Caco-2 (cell line): ENCODE data around the gene CLDN14. TPM values are rescaled to one million over a fixed set of nuclear protein-coding genes. Genes with fewer than 3 reads are reported as not detected.

Experiments used
- BruUV-seq: library from RNA; stranded (reverse); fragments of 400-500 nt; replicated peaks from 2 replicates; lab custom pipeline; 2021; lab: Mats Ljungman, UMichigan
- CTCF ChIA-PET: fragments of 300-600 bp; sonication (Branson Sonifier 250); formaldehyde crosslinking; loops from one replicate; lab custom pipeline; 2022; ENCODE audit warnings: antibody characterized with exemption; lab: Charles Lee
- POLR2A ChIA-PET: fragments of 300-600 bp; sonication (Branson Sonifier 250); formaldehyde crosslinking; loops from one replicate; lab custom pipeline; 2022; ENCODE audit warnings: antibody characterized with exemption; lab: Charles Lee
- DNase-seq, 2 experiments: peaks; one replicate each; pipeline versions ENCODE4 v3.0.0 to v3.0.0-alpha.2; 2020 to 2022
- H3K27me3 ChIP-seq: replicated peaks from 2 replicates; pipeline ENCODE4 v1.6.0; 2011; ENCODE audit warnings: low read length; ENCODE audit not compliant: control insufficient read depth, insufficient read depth
- H3K36me3 ChIP-seq: 2 replicates; pipeline ENCODE4 v1.5.1; 2011; ENCODE audit warnings: low read length; ENCODE audit not compliant: control insufficient read depth, insufficient read depth
- H3K4me1 ChIP-seq: fragments of 250-450 bp; sonication (Bioruptor Pico); 2 replicates; pipeline ENCODE4 v1.5.1; 2020; ENCODE audit warnings: mild to moderate bottlenecking
- H3K4me3 ChIP-seq: 2 replicates; pipeline ENCODE4 v1.5.1; 2011; ENCODE audit warnings: low read depth, mild to moderate bottlenecking, control low read depth, low read length
- H3K9me3 ChIP-seq: fragments of 250-450 bp; sonication (Bioruptor Pico); 2 replicates; pipeline ENCODE4 v1.5.1; 2020; ENCODE audit warnings: mild to moderate bottlenecking, moderate library complexity
- H3K27ac Mint-ChIP-seq: one replicate; pipeline ENCODE4 v1.8.0; 2022; ENCODE audit warnings: mixed read lengths; ENCODE audit not compliant: unreplicated experiment
- H3K27me3 Mint-ChIP-seq: one replicate; pipeline ENCODE4 v1.8.0; 2022; ENCODE audit warnings: mixed read lengths; ENCODE audit not compliant: insufficient read depth, unreplicated experiment
- H3K36me3 Mint-ChIP-seq: one replicate; pipeline ENCODE4 v1.8.0; 2022; ENCODE audit warnings: mild to moderate bottlenecking, mixed read lengths; ENCODE audit not compliant: insufficient read depth, unreplicated experiment
- H3K4me1 Mint-ChIP-seq: one replicate; pipeline ENCODE4 v1.8.0; 2022; ENCODE audit warnings: low read depth, mixed read lengths; ENCODE audit not compliant: unreplicated experiment
- H3K4me3 Mint-ChIP-seq: one replicate; pipeline ENCODE4 v1.8.0; 2022; ENCODE audit warnings: mild to moderate bottlenecking, moderate library complexity, mixed read lengths; ENCODE audit not compliant: unreplicated experiment
- H3K9me3 Mint-ChIP-seq: one replicate; pipeline ENCODE4 v1.8.0; 2022; ENCODE audit warnings: mixed read lengths; ENCODE audit not compliant: unreplicated experiment
- CTCF ChIP-seq, 2 experiments: fragments of 200-600 bp in 1 of 2; IDR thresholded peaks; 1 replicate in 1 of 2; 2 replicates in 1 of 2; pipeline versions ENCODE4 v1.5.1 to v1.8.0; 2011 to 2022; ENCODE audit warnings: antibody characterized with exemption in 1 of 2, control low read depth in 1 of 2, inconsistent platforms in 1 of 2, low read depth in 1 of 2, low read length in 1 of 2, mild to moderate bottlenecking in 1 of 2, moderate library complexity in 1 of 2; ENCODE audit not compliant: insufficient read depth in 1 of 2, severe bottlenecking in 1 of 2, unreplicated experiment in 1 of 2
- intact Hi-C: fragments of 100-400 bp; cut with micrococcal nuclease; formaldehyde crosslinking; loops from one replicate; pipeline ENCODE4 v1.10.0; 2022; ENCODE audit not compliant: unreplicated experiment
- total RNA-seq: library from RNA; stranded (reverse); gene quantifications from 2 replicates; pipeline ENCODE4 v1.2.3, GENCODE V29; 2022

CLDN14 gene
- total RNA-seq, 1 experiment from 2014 or later: not detected

- Histone ChIP-seq H3K4me3 (no peak overlapping the region), H3K36me3 (no peaks in the 10 kb centered on the region; the same call in 1 of the 2 replicates), H3K9me3 (no peaks in the 10 kb centered on the region), H3K27me3 (no peaks in the 10 kb centered on the region), H3K4me1 (no peaks in the 10 kb centered on the region)
- no peak for DNase-seq
- Mint-ChIP-seq H3K4me1 (no peaks in the 10 kb centered on the region), H3K4me3 (no peak overlapping the region), H3K9me3 (no peaks in the 10 kb centered on the region), H3K27ac (no peak overlapping the region), H3K27me3 (no peaks in the 10 kb centered on the region), H3K36me3 (no peaks in the 10 kb centered on the region)
- no TSS peak for BruUV-seq
- ChIA-PET CTCF (no interaction called here), POLR2A (no interaction called here)
- intact Hi-C loops: no loop called here
- no peak for TF ChIP-seq CTCF (IDR thresholded peaks at IDR 0.05; ENCODE audit: insufficient read depth in 1 of 2, low read depth in 1 of 2, low read length in 1 of 2, severe bottlenecking in 1 of 2, unreplicated experiment in 1 of 2)
Measured at GRCh38 chr21:36452281-36452825, 27.6 kb downstream of the CLDN14 start.

- no peak for TF ChIP-seq CTCF (IDR thresholded peaks at IDR 0.05; ENCODE audit: insufficient read depth in 1 of 2, low read depth in 1 of 2, low read length in 1 of 2, severe bottlenecking in 1 of 2, unreplicated experiment in 1 of 2)
- DNase-seq: no peak
- Mint-ChIP-seq H3K27me3 (no peaks in the 10 kb centered on the region), H3K4me3 (no peak overlapping the region), H3K9me3 (no peaks in the 10 kb centered on the region), H3K27ac (no peak overlapping the region), H3K36me3 (no peaks in the 10 kb centered on the region), H3K4me1 (no peaks in the 10 kb centered on the region)
- no peaks in the 10 kb centered on the region for H3K27me3 ChIP-seq
- no peaks in the 10 kb centered on the region for H3K36me3 ChIP-seq
- ChIA-PET POLR2A (no interaction called here), CTCF (no interaction called here)
- intact Hi-C loops: no loop called here
- H3K4me3 ChIP-seq: no peak overlapping the region
- no peaks in the 10 kb centered on the region for H3K9me3 ChIP-seq
- no peaks in the 10 kb centered on the region for H3K4me1 ChIP-seq
- BruUV-seq: no TSS peak
Measured at GRCh38 chr21:36451506-36451905, 28.4 kb downstream of the CLDN14 start.

- DNase-seq: no peak
- H3K36me3 Mint-ChIP-seq: no peaks in the 10 kb centered on the region
- CTCF ChIA-PET: no interaction called here
- no peak overlapping the region for H3K4me3 ChIP-seq
- no peak overlapping the region for H3K27ac Mint-ChIP-seq
- H3K9me3 Mint-ChIP-seq: no peaks in the 10 kb centered on the region
- H3K4me1 ChIP-seq: no peaks in the 10 kb centered on the region
- H3K4me3 Mint-ChIP-seq: no peak overlapping the region
- POLR2A ChIA-PET: no interaction called here
- H3K4me1 Mint-ChIP-seq: no peaks in the 10 kb centered on the region
- BruUV-seq: no TSS peak
- no peaks in the 10 kb centered on the region for H3K9me3 ChIP-seq
- no peak for TF ChIP-seq CTCF (IDR thresholded peaks at IDR 0.05; ENCODE audit: insufficient read depth in 1 of 2, low read depth in 1 of 2, low read length in 1 of 2, severe bottlenecking in 1 of 2, unreplicated experiment in 1 of 2)
- H3K27me3 ChIP-seq: no peaks in the 10 kb centered on the region
- H3K27me3 Mint-ChIP-seq: no peaks in the 10 kb centered on the region
- intact Hi-C loops: no loop called here
- no peaks in the 10 kb centered on the region for H3K36me3 ChIP-seq
Measured at GRCh38 chr21:36450511-36450910, 29.4 kb downstream of the CLDN14 start.
